PFSK-1 (cell line): ENCODE data around the gene NKIRAS2.

Experiments used
- FOXP2 ChIP-seq: optimal IDR thresholded peaks from 2 replicates; pipeline ENCODE3; 2011; ENCODE audit warnings: borderline replicate concordance, control low read depth, inconsistent platforms; ENCODE audit not compliant: insufficient read depth; ENCODE audit errors: extremely low read length, extremely low read depth
- POLR2AphosphoS5 ChIP-seq: IDR thresholded peaks from 2 replicates; pipeline ENCODE4 v1.6.1; 2012; ENCODE audit warnings: low read depth, mild to moderate bottlenecking, control low read depth, low read length, moderate library complexity
- REST ChIP-seq, 2 experiments: IDR thresholded peaks; 2 replicates each; pipeline versions ENCODE4 v1.6.1 to v1.8.0; 2011 to 2012; ENCODE audit warnings: low read depth in 2 of 2, low read length in 2 of 2, control low read depth in 1 of 2, inconsistent platforms in 1 of 2, mild to moderate bottlenecking in 1 of 2, moderate library complexity in 1 of 2; ENCODE audit not compliant: insufficient read depth in 1 of 2
- SIN3A ChIP-seq: IDR thresholded peaks from 2 replicates; pipeline ENCODE4 v1.6.1; 2012; ENCODE audit warnings: mild to moderate bottlenecking, low read length, moderate library complexity, borderline replicate concordance; ENCODE audit not compliant: insufficient read depth
- TAF1 ChIP-seq: IDR thresholded peaks from 2 replicates; pipeline ENCODE4 v1.6.1; 2012; ENCODE audit warnings: low read length, control low read depth, borderline replicate concordance; ENCODE audit not compliant: insufficient read depth

The NKIRAS2 gene

GRCh38 chr17:42042598-42043319 lies 22.9 kb downstream of the NKIRAS2 start:
- TF ChIP-seq REST (IDR thresholded peaks at IDR 0.05; ENCODE audit: insufficient read depth in 1 of 2, low read depth in 2 of 2, low read length in 2 of 2) (no peak), TAF1 (no peak), POLR2AphosphoS5 (no peak), FOXP2 (no peak), SIN3A (no peak)

- TF ChIP-seq POLR2AphosphoS5 (no peak), REST (IDR thresholded peaks at IDR 0.05; ENCODE audit: insufficient read depth in 1 of 2, low read depth in 2 of 2, low read length in 2 of 2) (no peak), FOXP2 (no peak), SIN3A (no peak), TAF1 (no peak)
Observed at GRCh38 chr17:42045719-42046118, 25.8 kb downstream of the NKIRAS2 start.

- TF ChIP-seq FOXP2: no peak
- TF ChIP-seq TAF1: no peak
- no peak for TF ChIP-seq REST (IDR thresholded peaks at IDR 0.05; ENCODE audit: insufficient read depth in 1 of 2, low read depth in 2 of 2, low read length in 2 of 2)
Observed at GRCh38 chr17:42047343-42047742, 27.5 kb downstream of the NKIRAS2 start.

GRCh38 chr17:42049834-42050392 lies 30.0 kb downstream of the NKIRAS2 start:
- no peak for TF ChIP-seq FOXP2
- no peak for TF ChIP-seq REST (IDR thresholded peaks at IDR 0.05; ENCODE audit: insufficient read depth in 1 of 2, low read depth in 2 of 2, low read length in 2 of 2)
- TF ChIP-seq TAF1: no peak
- TF ChIP-seq SIN3A: no peak
- no peak for TF ChIP-seq POLR2AphosphoS5
